Measurements from ENCODE around the gene METTL24. TPM values are rescaled to one million over a fixed set of nuclear protein-coding genes. Genes with fewer than 3 reads are reported as not detected.
"Not testable (repeated sequence)": the region's sequence is repeated elsewhere in the genome, so short reads cannot be mapped to it uniquely, and the experiment has no call there.

Gene METTL24
- total RNA-seq, 2 donors from 2014 or later, result 12.1 to 27.6 TPM

DNA sequence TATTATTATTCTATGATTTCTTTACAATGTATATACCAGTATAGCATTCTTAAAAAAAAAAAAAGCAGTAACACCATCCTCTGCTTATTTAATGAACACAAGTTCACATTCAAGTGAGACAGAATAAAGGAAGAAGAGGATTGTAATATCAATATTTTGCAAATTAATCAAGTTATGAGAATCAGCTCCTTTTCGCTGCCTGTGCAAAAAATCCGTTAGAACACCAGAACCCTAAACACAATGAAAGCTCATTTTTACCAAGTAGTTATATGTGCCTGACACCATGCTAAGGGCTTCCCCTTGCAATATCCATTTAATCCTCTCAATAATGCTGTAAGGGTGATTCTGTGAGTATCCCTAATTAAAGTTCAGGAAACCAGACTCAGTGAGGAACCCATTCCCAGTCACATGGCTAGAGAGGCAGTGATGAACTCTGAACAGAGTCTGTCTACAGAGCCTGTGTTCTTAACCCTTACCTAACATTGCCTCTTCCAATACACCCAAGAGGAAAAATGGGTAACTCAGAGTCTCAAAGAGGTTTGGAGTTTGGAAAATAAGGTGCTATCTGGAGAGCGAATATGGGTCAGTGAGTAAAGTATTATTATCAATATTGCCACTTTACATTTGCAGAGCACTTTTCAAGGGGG, 111.1 kb downstream of the METTL24 start:
- TF ChIP-seq CTCF (IDR thresholded peaks at IDR 0.05), result no peak
- Histone ChIP-seq H3K36me3 (no peaks in the 10 kb centered on the region), H3K27ac (no peak overlapping the region), H3K4me1 (ENCODE audit: control insufficient read depth in 1 of 2, low read depth in 2 of 2) (no peaks in the 10 kb centered on the region), H3K4me3 (no peak overlapping the region), H3K9me3 (no peaks in the 10 kb centered on the region), H3K27me3 (replicated peaks; ENCODE audit: insufficient read depth) (no peaks in the 10 kb centered on the region)
- DNase-seq (ENCODE audit: low spot score) (no peak), ATAC-seq (ENCODE audit: insufficient number of reproducible peaks, low FRiP score, low read depth) (no peak)

DNA sequence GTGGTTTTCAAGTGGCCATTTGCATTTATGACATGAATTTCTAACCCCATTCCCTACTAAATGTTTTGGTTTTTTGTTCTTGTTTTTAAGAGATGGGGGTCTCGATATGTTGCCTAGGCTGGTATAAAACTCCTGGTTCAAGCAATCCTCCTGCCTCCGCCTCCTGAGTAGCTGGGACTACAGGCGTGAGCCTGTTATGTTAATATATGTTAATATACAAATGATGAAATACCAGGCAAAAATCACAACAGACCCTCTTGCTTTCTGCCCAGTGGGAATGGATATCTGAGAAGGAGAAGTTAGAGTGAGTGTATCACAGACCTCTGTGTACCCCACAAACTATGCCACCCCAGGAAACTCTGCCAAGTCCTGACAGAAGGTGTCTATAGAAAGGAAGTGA, 111.8 kb downstream of the METTL24 start:
- Histone ChIP-seq H3K4me1 (ENCODE audit: control insufficient read depth in 1 of 2, low read depth in 2 of 2) (no peaks in the 10 kb centered on the region), H3K4me3 (no peak overlapping the region), H3K36me3 (no peaks in the 10 kb centered on the region), H3K27me3 (replicated peaks; ENCODE audit: insufficient read depth) (no peaks in the 10 kb centered on the region), H3K27ac (no peak overlapping the region), H3K9me3 (no peaks in the 10 kb centered on the region)
- TF ChIP-seq CTCF (IDR thresholded peaks at IDR 0.05), result no peak
- no peak for DNase-seq (ENCODE audit: low spot score)
- ATAC-seq (ENCODE audit: insufficient number of reproducible peaks, low FRiP score, low read depth), result no peak

DNA sequence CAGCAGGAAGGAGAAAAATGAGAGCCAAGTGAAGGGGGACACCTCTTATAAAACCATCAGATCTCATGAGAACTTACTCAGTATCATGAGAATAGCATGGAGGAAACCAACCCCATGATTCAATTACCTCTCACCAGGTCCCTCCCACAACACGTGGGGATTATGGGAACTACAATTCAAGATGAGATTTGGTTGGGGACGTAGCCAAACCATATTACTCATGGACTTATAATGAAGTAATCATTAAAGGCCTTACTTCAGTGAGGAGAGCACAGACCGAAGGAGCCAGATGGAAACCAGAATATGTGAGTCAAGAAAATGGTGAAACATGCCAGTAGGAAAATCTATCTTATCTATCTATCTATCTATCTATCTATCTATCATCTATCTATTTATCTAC, 113.5 kb downstream of the METTL24 start:
- not testable (repeated sequence) for H3K9me3 ChIP-seq; ATAC-seq (ENCODE audit: insufficient number of reproducible peaks, low FRiP score, low read depth); H3K4me1 ChIP-seq (ENCODE audit: control insufficient read depth in 1 of 2, low read depth in 2 of 2); H3K36me3 ChIP-seq; H3K27me3 ChIP-seq (replicated peaks; ENCODE audit: insufficient read depth); H3K4me3 ChIP-seq; DNase-seq (ENCODE audit: low spot score); H3K27ac ChIP-seq

GRCh38 chr6:110239526-110240274, 118.4 kb downstream of the METTL24 start:
- no peak overlapping the region for H3K4me3 ChIP-seq
- no peak overlapping the region for H3K27ac ChIP-seq
- H3K4me1 ChIP-seq (ENCODE audit: control insufficient read depth in 1 of 2, low read depth in 2 of 2), result no peaks in the 10 kb centered on the region
- TF ChIP-seq CTCF (IDR thresholded peaks at IDR 0.05), result no peak
- ATAC-seq (ENCODE audit: insufficient number of reproducible peaks, low FRiP score, low read depth) (no peak), DNase-seq (ENCODE audit: low spot score) (no peak)
- no peaks in the 10 kb centered on the region for H3K27me3 ChIP-seq (replicated peaks; ENCODE audit: insufficient read depth)
- no peaks in the 10 kb centered on the region for H3K9me3 ChIP-seq
- no peaks in the 10 kb centered on the region for H3K36me3 ChIP-seq

DNA sequence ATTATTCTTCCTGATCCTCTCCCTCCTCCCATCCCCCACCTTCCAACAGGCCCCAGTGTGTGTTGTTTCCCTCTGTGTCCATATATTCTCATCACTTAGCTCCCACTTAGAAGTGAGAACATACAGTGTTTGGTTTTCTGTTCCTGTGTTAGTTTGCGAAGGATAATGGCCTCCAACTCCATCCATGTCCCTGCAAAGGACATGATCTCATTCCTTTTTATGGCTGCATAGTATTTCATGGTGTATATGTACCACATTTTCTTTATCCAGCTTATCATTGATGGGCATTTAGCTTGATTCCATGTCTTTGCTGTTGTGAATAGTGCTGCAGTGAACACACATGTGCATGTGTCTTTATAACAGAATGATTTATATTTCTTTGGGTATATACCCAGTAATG, 122.1 kb downstream of the METTL24 start:
- not testable (repeated sequence) for ATAC-seq (ENCODE audit: insufficient number of reproducible peaks, low FRiP score, low read depth); H3K27ac ChIP-seq; H3K9me3 ChIP-seq; DNase-seq (ENCODE audit: low spot score); H3K27me3 ChIP-seq (replicated peaks; ENCODE audit: insufficient read depth); H3K4me3 ChIP-seq; H3K36me3 ChIP-seq
- peaks cover 5 to 17% of the 10 kb centered on the region in 2 donors for H3K4me1 ChIP-seq (ENCODE audit: control insufficient read depth in 1 of 2, low read depth in 2 of 2)

GRCh38 chr6:110233770-110234374, 124.3 kb downstream of the METTL24 start:
- H3K4me1 ChIP-seq (ENCODE audit: control insufficient read depth in 1 of 2, low read depth in 2 of 2), result peaks cover 5 to 17% of the 10 kb centered on the region in 2 donors
- peak overlapping the region; percentile 28 to 41 for H3K27ac ChIP-seq
- no peak for ATAC-seq (ENCODE audit: insufficient number of reproducible peaks, low FRiP score, low read depth)
- no peak overlapping the region for H3K4me3 ChIP-seq
- no peak for TF ChIP-seq CTCF (IDR thresholded peaks at IDR 0.05)
- DNase-seq (ENCODE audit: low spot score), result no peak
- no peaks in the 10 kb centered on the region for H3K27me3 ChIP-seq (replicated peaks; ENCODE audit: insufficient read depth)
- H3K36me3 ChIP-seq, result peaks cover 3% of the 10 kb centered on the region
- no peaks in the 10 kb centered on the region for H3K9me3 ChIP-seq
